ENCODE results near the gene TAB2. TPM values are rescaled to one million over a fixed set of nuclear protein-coding genes. Genes with fewer than 3 reads are reported as not detected.

TAB2 gene
- total and polyA plus RNA-seq, 9 of the 15 experiments (the other 6 are each of a cell fraction or from before 2014, with no cell fraction given): 9.1 to 38.3 (median 18.6) TPM

DNA sequence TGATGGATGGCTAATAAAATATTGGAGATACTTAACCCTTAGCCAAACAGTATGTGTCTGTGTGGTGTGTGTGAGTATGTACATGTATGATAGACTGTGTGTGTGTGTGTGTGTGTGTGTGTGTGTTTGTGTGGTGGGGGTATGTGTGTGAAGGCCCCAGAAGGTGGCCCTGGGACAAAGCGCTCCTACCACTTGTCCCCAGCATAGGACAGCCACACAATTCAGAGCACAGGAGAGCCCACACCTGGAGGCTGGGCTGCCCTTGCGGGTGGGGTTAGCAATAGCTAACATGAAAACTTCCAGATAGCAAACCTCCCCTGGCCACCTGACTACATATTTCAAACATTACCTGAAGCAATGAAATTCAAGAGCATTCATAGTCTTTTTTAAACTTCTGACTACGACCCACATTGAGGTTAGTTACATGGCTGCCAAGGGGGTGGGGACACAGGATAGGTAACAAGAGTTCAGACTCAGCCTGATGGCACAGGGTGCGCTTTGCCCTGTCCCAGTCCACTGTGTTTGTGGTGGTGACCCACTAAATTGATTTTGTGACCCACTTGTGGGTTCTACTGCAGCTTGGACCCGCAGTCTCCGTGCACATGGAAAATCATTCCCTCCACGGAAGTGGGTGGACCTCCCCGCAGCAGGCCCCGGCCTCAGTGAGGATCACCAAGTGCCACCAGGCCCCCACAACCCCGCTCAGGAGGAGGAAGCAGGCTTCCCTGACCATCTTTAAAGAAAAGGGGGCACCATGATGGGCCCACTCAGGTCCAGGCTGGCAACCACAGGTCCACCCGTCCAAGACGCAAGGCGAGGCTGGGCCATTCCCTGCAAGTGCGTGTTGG is 132.5 kb downstream of the TAB2 start (continued):
- TF ChIP-seq, protein P1, sequence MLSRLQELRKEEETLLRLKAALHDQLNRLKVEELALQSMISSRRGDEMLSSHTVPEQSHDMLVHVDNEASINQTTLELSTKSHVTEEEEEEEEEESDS (CRISPR knock-in tag; IDR thresholded peaks at IDR 0.05): no peak
- TF ChIP-seq PHF8 (IDR thresholded peaks at IDR 0.05; ENCODE audit: borderline replicate concordance, low read length): no peak
- no peak for TF ChIP-seq FOXJ2 (tag; IDR thresholded peaks at IDR 0.05)
- TF ChIP-seq SRSF3 (IDR thresholded peaks at IDR 0.05; ENCODE audit: insufficient read depth, low read length): no peak
- no peak for TF ChIP-seq SMARCA5 (IDR thresholded peaks at IDR 0.05)
- TF ChIP-seq, protein P2, sequence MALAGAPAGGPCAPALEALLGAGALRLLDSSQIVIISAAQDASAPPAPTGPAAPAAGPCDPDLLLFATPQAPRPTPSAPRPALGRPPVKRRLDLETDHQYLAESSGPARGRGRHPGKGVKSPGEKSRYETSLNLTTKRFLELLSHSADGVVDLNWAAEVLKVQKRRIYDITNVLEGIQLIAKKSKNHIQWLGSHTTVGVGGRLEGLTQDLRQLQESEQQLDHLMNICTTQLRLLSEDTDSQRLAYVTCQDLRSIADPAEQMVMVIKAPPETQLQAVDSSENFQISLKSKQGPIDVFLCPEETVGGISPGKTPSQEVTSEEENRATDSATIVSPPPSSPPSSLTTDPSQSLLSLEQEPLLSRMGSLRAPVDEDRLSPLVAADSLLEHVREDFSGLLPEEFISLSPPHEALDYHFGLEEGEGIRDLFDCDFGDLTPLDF (CRISPR knock-in tag; IDR thresholded peaks at IDR 0.05): no peak

DNA sequence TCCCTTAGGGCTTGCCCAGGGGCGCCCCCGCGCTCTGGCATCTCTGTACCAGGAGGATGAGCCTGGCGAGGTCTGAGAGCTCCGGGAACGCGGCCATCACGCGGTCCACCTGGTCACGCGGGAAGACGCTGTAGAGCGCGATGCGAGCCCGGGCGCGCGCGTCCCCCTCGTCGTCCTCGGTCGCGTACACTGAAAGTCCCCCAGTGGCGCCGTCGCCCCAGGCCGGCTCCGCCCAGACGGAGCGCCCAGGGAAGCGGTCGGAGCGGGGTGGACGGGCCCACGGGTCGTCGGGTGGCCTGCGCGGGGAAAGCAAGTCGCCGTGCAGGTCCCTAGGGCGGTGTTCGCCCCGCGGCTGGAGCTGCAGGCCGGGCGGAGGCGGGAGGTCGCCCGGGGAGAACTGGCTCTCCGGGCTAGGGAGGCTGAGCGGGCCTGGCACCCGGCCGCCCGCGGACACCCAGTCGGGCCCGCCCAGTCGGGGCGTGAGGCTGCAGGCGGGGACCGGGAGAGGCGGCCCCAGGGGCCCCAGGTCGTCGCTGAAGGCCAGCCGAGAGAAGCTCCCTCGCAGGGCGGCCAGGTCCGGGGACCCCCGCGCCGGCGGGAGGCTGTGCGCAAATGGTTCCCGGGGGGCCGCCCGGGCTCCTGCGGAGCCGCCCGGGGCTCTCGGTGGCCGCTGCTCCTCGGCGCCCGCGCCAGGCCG is 133.3 kb downstream of the TAB2 start:
- H3K9ac ChIP-seq (ENCODE audit: insufficient read depth in 1 of 2, low read depth in 2 of 2, low read length in 2 of 2): no peak overlapping the region
- no peak for ATAC-seq
- POLR2A ChIA-PET: no interaction called here
- intact Hi-C loops (cut with micrococcal nuclease) (no loop called here), in situ Hi-C loops (cut with MboI) (no loop called here)
- H3K27me3 ChIP-seq (ENCODE audit: control insufficient read depth in 2 of 2, insufficient read depth in 2 of 2, low read length in 2 of 2): peaks cover 61 to 86% of the 10 kb centered on the region in 2 experiments
- no peaks in the 10 kb centered on the region for H3K36me3 ChIP-seq (ENCODE audit: control insufficient read depth, insufficient read depth, low read length)
- H3K4me1 ChIP-seq (replicated peaks in 1 of 2; ENCODE audit: control insufficient read depth in 2 of 2, insufficient read depth in 2 of 2, low read length in 2 of 2): peaks cover 0 to 19% of the 10 kb centered on the region in 2 experiments; a peak in 1 of 5 replicates
- no peak overlapping the region for H3K4me3 ChIP-seq
- no TSS peak for BruUV-seq (replicated peaks)
- FAIRE-seq: no peak
- no peak overlapping the region for H3K27ac ChIP-seq (ENCODE audit: extremely low read depth, low read depth, low read length)
- DNase-seq (ENCODE audit: extremely low read depth in 1 of 4, low spot score in 3 of 4): no peak
- H4K20me1 ChIP-seq (replicated peaks; ENCODE audit: control insufficient read depth, insufficient read depth, low read length): peaks cover 18% of the 10 kb centered on the region
- no peaks in the 10 kb centered on the region for H3K9me1 ChIP-seq (ENCODE audit: control insufficient read depth, insufficient read depth, low read length)
- CTCF ChIA-PET (ENCODE audit: low intra/inter-chr PET ratio): no interaction called here
- 25% methylated on average over 41 of the region's 89 CpGs for WGBS (ENCODE audit: insufficient coverage, low coverage, missing lambda C conversion rate)
- no peak overlapping the region for H2AFZ ChIP-seq (ENCODE audit: low read depth, low read length)
- no peak overlapping the region for H3K4me2 ChIP-seq (ENCODE audit: insufficient read depth, low read length)
- no peaks in the 10 kb centered on the region for H3K9me3 ChIP-seq (replicated peaks; ENCODE audit: control insufficient read depth, insufficient read depth, low read depth, low read length)
- H3K79me2 ChIP-seq (ENCODE audit: control insufficient read depth, insufficient read depth, low read length): no peaks in the 10 kb centered on the region
- TF ChIP-seq, protein P3, sequence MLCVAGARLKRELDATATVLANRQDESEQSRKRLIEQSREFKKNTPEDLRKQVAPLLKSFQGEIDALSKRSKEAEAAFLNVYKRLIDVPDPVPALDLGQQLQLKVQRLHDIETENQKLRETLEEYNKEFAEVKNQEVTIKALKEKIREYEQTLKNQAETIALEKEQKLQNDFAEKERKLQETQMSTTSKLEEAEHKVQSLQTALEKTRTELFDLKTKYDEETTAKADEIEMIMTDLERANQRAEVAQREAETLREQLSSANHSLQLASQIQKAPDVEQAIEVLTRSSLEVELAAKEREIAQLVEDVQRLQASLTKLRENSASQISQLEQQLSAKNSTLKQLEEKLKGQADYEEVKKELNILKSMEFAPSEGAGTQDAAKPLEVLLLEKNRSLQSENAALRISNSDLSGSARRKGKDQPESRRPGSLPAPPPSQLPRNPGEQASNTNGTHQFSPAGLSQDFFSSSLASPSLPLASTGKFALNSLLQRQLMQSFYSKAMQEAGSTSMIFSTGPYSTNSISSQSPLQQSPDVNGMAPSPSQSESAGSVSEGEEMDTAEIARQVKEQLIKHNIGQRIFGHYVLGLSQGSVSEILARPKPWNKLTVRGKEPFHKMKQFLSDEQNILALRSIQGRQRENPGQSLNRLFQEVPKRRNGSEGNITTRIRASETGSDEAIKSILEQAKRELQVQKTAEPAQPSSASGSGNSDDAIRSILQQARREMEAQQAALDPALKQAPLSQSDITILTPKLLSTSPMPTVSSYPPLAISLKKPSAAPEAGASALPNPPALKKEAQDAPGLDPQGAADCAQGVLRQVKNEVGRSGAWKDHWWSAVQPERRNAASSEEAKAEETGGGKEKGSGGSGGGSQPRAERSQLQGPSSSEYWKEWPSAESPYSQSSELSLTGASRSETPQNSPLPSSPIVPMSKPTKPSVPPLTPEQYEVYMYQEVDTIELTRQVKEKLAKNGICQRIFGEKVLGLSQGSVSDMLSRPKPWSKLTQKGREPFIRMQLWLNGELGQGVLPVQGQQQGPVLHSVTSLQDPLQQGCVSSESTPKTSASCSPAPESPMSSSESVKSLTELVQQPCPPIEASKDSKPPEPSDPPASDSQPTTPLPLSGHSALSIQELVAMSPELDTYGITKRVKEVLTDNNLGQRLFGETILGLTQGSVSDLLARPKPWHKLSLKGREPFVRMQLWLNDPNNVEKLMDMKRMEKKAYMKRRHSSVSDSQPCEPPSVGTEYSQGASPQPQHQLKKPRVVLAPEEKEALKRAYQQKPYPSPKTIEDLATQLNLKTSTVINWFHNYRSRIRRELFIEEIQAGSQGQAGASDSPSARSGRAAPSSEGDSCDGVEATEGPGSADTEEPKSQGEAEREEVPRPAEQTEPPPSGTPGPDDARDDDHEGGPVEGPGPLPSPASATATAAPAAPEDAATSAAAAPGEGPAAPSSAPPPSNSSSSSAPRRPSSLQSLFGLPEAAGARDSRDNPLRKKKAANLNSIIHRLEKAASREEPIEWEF (CRISPR knock-in tag; IDR thresholded peaks at IDR 0.05): no peak
- TF ChIP-seq, protein P4, sequence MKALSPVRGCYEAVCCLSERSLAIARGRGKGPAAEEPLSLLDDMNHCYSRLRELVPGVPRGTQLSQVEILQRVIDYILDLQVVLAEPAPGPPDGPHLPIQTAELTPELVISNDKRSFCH (CRISPR knock-in tag; IDR thresholded peaks at IDR 0.05): no peak
- TF ChIP-seq, protein P4 (tag; IDR thresholded peaks at IDR 0.05): no peak
- no peak for TF ChIP-seq RFX7 (CRISPR knock-in tag; IDR thresholded peaks at IDR 0.05)
- no peak for TF ChIP-seq ZNF77 (CRISPR knock-in tag; IDR thresholded peaks at IDR 0.05)
- no peak for TF ChIP-seq ZNF347 (CRISPR knock-in tag; IDR thresholded peaks at IDR 0.05; ENCODE audit: low read depth)
- TF ChIP-seq ETV5 (CRISPR knock-in tag; IDR thresholded peaks at IDR 0.05; ENCODE audit: low read depth): no peak
